NCI-H510A (cell line): ENCODE results near the gene TLCD4.

Source experiments
- DNase-seq: peaks from one replicate; lab custom pipeline; 2025; lab: John Stamatoyannopoulos, UW

TLCD4 gene

DNA sequence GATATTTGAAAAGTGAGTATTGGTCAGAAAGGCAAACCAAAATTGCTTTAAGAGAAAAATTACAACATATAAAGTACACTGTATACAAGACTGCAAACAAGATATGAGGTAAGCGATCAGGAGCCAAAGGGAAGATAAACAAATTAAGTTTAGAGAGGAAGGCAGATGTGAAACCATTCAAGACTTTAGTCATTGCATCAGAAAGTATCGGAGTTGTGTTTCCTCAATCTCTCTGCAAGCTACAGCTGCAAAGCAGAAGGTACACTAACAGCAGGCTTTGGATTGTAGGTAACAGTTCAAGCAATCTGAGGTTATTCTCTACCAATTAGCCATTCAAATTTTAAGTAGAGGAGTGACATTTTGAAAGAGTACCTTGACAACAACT is 21.3 kb upstream of the TLCD4 start:
- DNase-seq, result no peak

DNA sequence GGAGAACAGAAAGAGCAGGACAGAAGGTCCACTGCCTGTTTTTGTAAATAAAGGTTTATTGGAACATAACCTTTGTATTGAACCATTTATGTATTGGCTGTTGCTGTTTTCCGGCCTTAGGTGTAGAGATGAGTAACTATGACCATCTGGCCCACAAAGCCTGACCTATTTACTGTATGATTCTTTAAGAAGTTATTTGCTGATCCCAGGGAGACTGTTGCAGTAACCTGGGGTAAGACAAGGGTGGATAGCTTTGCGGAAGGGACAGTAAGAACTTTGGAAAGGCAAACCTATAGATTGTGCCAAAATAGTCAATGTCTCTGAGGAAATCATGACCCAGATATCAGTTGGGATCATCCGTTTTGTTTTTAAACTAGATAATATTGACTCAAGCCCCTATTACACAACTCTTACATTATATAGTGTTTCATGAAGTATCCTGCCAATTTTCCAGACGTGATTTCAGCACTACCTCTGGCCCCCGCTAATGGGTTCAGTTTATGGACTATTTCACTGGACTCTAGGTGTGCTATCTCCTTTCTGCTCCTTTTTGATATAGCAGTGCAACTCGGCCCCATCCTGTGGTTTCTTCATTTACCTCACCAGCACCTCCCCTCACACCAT is 20.8 kb upstream of the TLCD4 start:
- no peak for DNase-seq

DNA sequence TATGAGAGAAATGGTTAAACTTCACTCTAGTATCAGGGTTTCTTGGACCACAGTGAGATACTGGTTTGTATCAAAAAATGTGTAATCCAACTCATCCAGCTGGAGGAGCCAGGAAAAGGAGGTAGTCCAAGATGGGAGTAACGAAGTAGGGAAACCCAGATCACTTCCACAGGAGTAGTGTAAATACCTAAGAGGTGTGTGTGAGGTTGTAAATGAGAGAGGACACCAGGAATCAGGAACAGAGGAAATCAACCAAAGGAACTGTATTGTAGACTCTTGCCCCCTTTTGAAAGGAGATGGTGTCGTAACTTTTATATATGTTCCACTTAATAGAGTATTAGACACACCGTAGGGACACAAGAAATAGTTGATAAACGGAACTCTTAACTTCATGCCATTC is 19.7 kb upstream of the TLCD4 start:
- no peak for DNase-seq

GRCh38 chr1:95098196-95098595 is 19.0 kb upstream of the TLCD4 start:
- DNase-seq, result no peak

- DNase-seq, result no peak
Observed at GRCh38 chr1:95108792-95109191, 8.4 kb upstream of the TLCD4 start.

DNA sequence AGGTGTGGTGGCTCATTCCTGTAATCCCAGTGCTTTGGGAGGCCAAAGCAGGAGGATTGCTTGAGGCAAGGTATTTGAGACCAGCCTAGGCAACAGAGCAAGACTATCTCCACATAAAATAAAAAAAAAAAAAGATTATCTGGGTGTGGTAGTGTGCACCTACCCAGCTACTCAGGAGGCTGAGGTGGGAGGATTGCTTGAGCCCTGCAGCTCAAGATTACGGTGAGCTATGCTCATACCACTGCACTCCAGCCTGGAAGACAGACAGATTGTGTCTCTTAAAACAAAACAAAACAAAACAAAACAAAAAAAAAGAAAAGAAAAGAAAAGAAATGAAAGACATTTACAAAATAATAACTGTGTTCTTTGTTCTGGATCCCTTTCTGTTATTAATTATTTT is 6.1 kb upstream of the TLCD4 start:
- no peak for DNase-seq

DNA sequence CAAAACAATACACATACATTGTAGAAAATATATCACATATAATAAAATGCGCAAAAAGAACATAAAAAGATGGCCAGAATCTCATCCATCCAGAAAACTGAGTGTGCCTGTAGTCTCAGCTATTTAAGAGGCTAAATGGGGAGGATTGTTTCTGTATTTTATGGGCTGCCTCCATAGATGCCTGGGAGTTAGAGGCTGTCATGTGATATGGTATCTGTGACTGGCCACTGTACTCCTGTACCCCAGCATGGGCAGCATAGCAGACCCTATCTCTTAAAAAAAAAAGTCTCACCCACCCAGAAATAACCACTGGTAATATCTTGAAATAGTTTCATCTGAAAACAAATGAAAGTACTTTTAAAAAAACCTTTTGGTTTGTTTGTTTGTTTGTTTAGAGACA is 3.5 kb upstream of the TLCD4 start:
- DNase-seq, result no peak

- no peak for DNase-seq
Observed at GRCh38 chr1:95115708-95116137, 1.4 kb upstream of the TLCD4 start.

DNA sequence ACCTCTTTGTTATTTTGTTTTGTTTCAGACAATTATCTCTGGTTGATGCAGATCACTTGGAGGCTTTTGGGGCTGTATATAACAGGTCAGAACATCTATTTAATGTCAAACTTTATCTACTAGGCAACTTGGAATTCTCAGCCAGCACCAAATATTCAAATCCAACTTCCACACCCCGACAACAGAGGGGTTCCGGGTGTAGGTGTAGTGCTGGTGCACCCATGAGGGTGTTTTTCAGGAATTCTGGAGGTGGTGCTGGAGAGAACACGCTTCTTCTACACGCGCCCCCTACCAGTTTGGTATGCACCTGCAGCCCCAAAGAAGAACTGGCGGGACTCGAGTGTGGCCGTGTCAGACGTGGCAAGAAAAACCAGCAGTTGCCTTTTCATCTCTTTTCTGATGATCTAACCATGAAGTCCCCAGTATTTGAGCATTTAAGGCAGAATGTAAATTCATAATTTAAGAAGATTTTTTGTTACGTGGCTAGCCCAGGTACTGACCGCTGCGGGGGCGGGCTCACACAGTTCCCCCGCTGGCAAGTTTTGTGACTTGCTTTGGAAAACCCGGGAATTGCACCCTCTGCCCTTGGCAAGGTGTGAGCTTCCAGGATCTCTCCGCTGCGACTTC is 462 bp upstream of the TLCD4 start:
- DNase-seq, result peak; percentile 66

GRCh38 chr1:95118067-95118499 is 928 bp downstream of the TLCD4 start:
- no peak for DNase-seq

DNA sequence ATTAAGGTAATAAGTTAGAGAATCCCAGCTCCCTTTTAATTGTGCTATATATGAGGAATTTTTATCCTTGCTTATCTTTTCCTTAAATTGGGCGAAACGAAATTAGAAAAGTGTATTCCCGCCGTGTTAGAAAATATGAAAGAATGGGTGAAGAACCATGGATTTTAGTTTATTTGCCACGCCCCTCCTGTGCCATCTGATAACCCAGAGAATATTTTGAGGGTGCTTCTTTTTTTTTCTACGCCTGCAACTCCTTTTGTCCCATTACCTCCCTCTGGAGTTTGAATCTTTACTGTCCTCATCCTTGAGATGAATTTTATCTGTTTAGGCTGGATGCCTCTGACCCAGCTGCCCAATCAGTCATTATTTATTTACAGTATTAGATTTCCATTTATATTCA is 1.6 kb downstream of the TLCD4 start:
- no peak for DNase-seq

GRCh38 chr1:95119273-95119672 is 2.1 kb downstream of the TLCD4 start:
- no peak for DNase-seq

DNA sequence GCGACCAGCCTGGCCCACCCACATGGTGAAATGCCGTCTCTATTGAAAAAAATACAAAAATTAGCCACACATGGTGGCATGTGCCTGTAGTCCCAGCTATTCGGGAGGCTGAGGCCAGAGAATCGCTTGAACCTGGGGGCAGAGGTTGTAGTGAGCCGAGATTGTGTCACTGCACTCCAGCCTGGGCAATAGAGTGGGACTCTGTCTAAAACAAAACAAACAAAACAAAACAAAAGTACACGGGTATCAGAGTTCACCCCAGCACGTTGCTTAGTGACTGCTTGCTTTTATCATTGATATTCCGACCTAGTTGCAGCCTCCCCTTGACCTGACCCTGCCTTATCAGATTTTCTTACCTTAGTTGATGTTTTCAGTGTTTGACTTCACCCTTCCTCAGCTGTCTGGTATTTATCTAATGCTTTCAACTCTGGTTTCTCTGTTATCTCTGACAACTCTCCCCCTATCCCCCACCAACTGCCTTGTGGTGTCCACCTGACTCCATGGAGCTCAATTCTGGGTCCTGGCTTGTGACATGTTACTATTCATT is 5.1 kb downstream of the TLCD4 start:
- no peak for DNase-seq

- DNase-seq, result no peak
Observed at GRCh38 chr1:95124342-95124741, 7.2 kb downstream of the TLCD4 start.

- no peak for DNase-seq
Observed at GRCh38 chr1:95126366-95126765, 9.2 kb downstream of the TLCD4 start.

- no peak for DNase-seq
Observed at GRCh38 chr1:95126846-95127245, 9.7 kb downstream of the TLCD4 start.

- no peak for DNase-seq
Observed at GRCh38 chr1:95127380-95127779, 10.2 kb downstream of the TLCD4 start.

DNA sequence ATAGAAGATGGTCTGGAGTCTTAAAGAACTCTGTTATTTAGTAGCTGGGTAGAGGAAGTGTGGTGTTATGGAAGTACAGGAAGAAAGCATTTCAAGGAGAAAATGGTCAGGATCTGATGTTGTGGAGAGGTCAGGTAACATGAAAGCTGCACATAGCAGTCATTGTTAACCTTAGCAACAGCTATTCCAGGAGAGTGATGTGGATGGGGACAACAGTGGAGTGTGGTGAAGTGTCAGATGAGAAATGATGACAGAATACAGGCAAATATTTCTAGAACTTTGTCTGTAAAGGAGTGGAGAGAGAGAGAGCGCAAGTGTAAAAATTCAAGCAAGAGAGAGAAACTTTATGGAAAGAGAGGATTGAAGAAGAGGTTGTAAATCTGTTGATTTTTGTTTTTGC is 15.6 kb downstream of the TLCD4 start:
- DNase-seq, result no peak

DNA sequence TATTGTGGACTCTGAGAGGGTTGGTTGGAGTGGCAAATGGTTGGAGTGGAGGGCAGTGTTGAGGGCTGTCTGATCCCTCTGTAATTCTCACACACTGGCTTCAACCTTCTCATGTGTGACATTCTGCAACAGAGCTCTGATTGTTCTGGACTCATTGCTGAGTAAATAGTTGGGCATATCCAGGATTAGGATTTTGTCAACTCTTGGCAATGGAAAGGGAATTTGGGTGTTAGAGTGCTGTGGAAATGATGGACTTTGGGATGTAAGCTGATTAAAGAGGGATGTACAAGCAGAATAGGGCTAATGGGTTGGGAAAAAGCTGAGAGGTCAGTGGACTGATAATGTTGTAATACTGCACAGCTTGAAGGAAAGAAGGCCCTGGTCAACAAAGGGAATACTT is 16.5 kb downstream of the TLCD4 start:
- no peak for DNase-seq

DNA sequence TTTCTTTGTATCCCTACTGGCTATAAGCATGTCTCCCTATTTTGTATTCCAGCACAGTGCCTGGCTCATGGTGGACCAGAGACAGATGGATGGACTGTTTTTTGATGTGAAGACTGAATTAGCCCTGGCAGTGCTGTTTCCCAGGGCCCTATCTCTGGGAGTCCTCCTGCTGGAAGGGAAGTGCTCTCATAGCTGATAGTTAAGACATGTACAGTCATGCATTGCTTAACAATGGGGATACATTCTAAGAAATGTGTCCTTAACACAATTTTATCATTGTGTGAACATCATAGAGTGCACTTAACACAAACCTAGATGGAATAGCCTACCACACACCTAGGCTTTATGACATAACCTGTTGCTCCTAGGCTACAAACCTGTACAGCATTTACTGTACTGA is 21.1 kb downstream of the TLCD4 start:
- no peak for DNase-seq

GRCh38 chr1:95139039-95139438 is 21.9 kb downstream of the TLCD4 start:
- DNase-seq, result no peak

GRCh38 chr1:95140791-95141190 is 23.6 kb downstream of the TLCD4 start:
- DNase-seq, result no peak

- no peak for DNase-seq
Observed at GRCh38 chr1:95145493-95145892, 28.3 kb downstream of the TLCD4 start.

DNA sequence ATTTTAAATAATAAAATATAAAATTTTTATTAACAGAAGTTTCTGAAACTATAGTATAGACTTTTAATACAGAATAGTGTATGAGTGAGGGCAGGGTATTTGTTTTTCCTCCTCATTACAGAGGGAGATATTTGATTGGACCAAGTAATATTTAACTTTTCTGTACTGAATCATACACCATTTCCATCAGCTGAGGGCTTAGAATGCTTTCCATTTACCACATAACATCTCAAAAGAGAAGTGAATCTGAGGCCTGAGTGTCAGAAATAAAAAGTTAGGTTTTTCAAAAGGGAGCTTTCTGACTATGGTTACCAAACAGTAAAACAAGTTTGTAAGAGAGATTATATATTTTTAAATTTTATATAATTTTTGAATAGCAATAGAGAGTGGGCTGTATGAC is 29.5 kb downstream of the TLCD4 start:
- no peak for DNase-seq
